HEK293 (cell line): ENCODE results near the gene ARFIP2.

ENCODE experiments used
- CTCF ChIA-PET: fragments of 350-600 bp; formaldehyde crosslinking; extraction: SDS; loops from one replicate; lab custom pipeline; 2021; ENCODE audit warnings: antibody characterized with exemption; lab: Yijun Ruan, JAX
- POLR2A ChIA-PET: fragments of 300-600 bp; formaldehyde crosslinking; extraction: SDS; loops from one replicate; lab custom pipeline; 2020; ENCODE audit warnings: antibody characterized with exemption, inconsistent platforms; lab: Yijun Ruan, JAX
- H3K27ac ChIP-seq: fragments of 200-500 bp; sonication (Bioruptor generic); 2 replicates; pipeline ENCODE4 v1.5.1; 2014; ENCODE audit warnings: low read depth, low read length, control low read depth, inconsistent platforms; ENCODE audit errors: extremely low read depth
- H3K36me3 ChIP-seq, 2 experiments: fragments of 200-500 bp in 1 of 2; sonication (Bioruptor generic) in 1 of 2; 1 replicate in 1 of 2; 2 replicates in 1 of 2; pipeline ENCODE4 v1.5.1; 2014 to 2017; ENCODE audit warnings: inconsistent platforms in 2 of 2, low read length in 2 of 2; ENCODE audit not compliant: control insufficient read depth in 2 of 2, insufficient read depth in 1 of 2
- H3K4me1 ChIP-seq: fragments of 200-500 bp; sonication (Bioruptor generic); 2 replicates; pipeline ENCODE4 v1.5.1; 2014; ENCODE audit warnings: mild to moderate bottlenecking, low read length, inconsistent platforms; ENCODE audit not compliant: control insufficient read depth, insufficient read depth
- H3K4me3 ChIP-seq: 2 replicates; pipeline ENCODE4 v1.5.1; 2011; ENCODE audit warnings: low read depth, mild to moderate bottlenecking, control low read depth, low read length, moderate library complexity
- H3K9me3 ChIP-seq: fragments of 200-500 bp; sonication (Bioruptor generic); 2 replicates; pipeline ENCODE4 v1.5.1; 2014; ENCODE audit warnings: low read depth, low read length, inconsistent platforms; ENCODE audit not compliant: control insufficient read depth, insufficient read depth
- KLF8 ChIP-seq: fragments of 450-650 bp; formaldehyde crosslinking; IDR thresholded peaks from 2 replicates; pipeline ENCODE4 v1.5.1; 2016; ENCODE audit warnings: missing biosample characterization, missing genetic modification characterization
- ZBTB44 ChIP-seq: fragments of 450-650 bp; IDR thresholded peaks from 2 replicates; pipeline ENCODE4 v1.5.1; 2018; ENCODE audit warnings: missing biosample characterization, mild to moderate bottlenecking, missing genetic modification characterization
- ZBTB48 ChIP-seq: fragments of 450-650 bp; formaldehyde crosslinking; IDR thresholded peaks from 2 replicates; pipeline ENCODE4 v1.5.1; 2016; ENCODE audit warnings: missing biosample characterization, missing genetic modification characterization
- ZBTB6 ChIP-seq: fragments of 450-650 bp; formaldehyde crosslinking; IDR thresholded peaks from 2 replicates; pipeline ENCODE4 v1.5.1; 2017; ENCODE audit warnings: missing biosample characterization, missing genetic modification characterization
- ZNF146 ChIP-seq: fragments of 450-650 bp; formaldehyde crosslinking; IDR thresholded peaks from 2 replicates; pipeline ENCODE4 v1.5.1; 2016; ENCODE audit warnings: missing biosample characterization, missing genetic modification characterization
- ZNF16 ChIP-seq: fragments of 450-650 bp; formaldehyde crosslinking; IDR thresholded peaks from 2 replicates; pipeline ENCODE4 v1.5.1; 2016; ENCODE audit warnings: low read depth, missing biosample characterization, missing genetic modification characterization
- ZNF239 ChIP-seq: fragments of 450-650 bp; formaldehyde crosslinking; IDR thresholded peaks from 2 replicates; pipeline ENCODE4 v1.5.1; 2016; ENCODE audit warnings: missing biosample characterization, missing genetic modification characterization
- ZNF280D ChIP-seq: fragments of 450-650 bp; formaldehyde crosslinking; IDR thresholded peaks from 2 replicates; pipeline ENCODE4 v1.5.1; 2016; ENCODE audit warnings: missing biosample characterization, missing genetic modification characterization
- ZNF350 ChIP-seq: fragments of 450-650 bp; formaldehyde crosslinking; IDR thresholded peaks from 2 replicates; pipeline ENCODE4 v1.5.0; 2017; ENCODE audit warnings: missing biosample characterization, mild to moderate bottlenecking, missing genetic modification characterization
- ZNF48 ChIP-seq: fragments of 450-650 bp; formaldehyde crosslinking; IDR thresholded peaks from 2 replicates; pipeline ENCODE4 v1.5.1; 2016; ENCODE audit warnings: missing biosample characterization, missing genetic modification characterization
- ZNF548 ChIP-seq: fragments of 450-650 bp; formaldehyde crosslinking; IDR thresholded peaks from 2 replicates; pipeline ENCODE4 v1.5.1; 2016; ENCODE audit warnings: missing biosample characterization, missing genetic modification characterization
- TF ChIP-seq, protein P1 (sequence below): fragments of 450-650 bp; formaldehyde crosslinking; IDR thresholded peaks from 2 replicates; pipeline ENCODE4 v1.5.1; 2016; ENCODE audit warnings: missing biosample characterization, missing genetic modification characterization, borderline replicate concordance
- TF ChIP-seq, protein P2 (sequence below): fragments of 450-650 bp; formaldehyde crosslinking; IDR thresholded peaks from 2 replicates; pipeline ENCODE4 v1.5.1; 2017; ENCODE audit warnings: missing biosample characterization, missing genetic modification characterization
- TF ChIP-seq, protein P3 (sequence below): fragments of 450-650 bp; formaldehyde crosslinking; IDR thresholded peaks from 2 replicates; pipeline ENCODE4 v1.5.1; 2016; ENCODE audit warnings: missing biosample characterization, missing genetic modification characterization
- TF ChIP-seq, protein P4 (sequence below): fragments of 450-650 bp; formaldehyde crosslinking; IDR thresholded peaks from 2 replicates; pipeline ENCODE4 v1.5.1; 2016; ENCODE audit warnings: missing biosample characterization, missing genetic modification characterization

ARFIP2 gene

GRCh38 chr11:6475936-6476335 lies 5.2 kb downstream of the ARFIP2 start:
- no peaks in the 10 kb centered on the region for H3K9me3 ChIP-seq
- POLR2A ChIA-PET = interaction anchor here (0.5 to 1.4 kb wide), 3 partner anchors 9 to 136 kb away, joined by 3 to 7 read pairs (median 7); partner anchors contain the start of genes APBB1 and TAF10
- TF ChIP-seq ZBTB48 = peak; percentile 69
- TF ChIP-seq, protein P1, sequence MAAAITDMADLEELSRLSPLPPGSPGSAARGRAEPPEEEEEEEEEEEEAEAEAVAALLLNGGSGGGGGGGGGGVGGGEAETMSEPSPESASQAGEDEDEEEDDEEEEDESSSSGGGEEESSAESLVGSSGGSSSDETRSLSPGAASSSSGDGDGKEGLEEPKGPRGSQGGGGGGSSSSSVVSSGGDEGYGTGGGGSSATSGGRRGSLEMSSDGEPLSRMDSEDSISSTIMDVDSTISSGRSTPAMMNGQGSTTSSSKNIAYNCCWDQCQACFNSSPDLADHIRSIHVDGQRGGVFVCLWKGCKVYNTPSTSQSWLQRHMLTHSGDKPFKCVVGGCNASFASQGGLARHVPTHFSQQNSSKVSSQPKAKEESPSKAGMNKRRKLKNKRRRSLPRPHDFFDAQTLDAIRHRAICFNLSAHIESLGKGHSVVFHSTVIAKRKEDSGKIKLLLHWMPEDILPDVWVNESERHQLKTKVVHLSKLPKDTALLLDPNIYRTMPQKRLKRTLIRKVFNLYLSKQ (tag by site-specific recombination) = no peak
- no peaks in the 10 kb centered on the region for H3K4me1 ChIP-seq
- H3K4me3 ChIP-seq = no peak overlapping the region
- no peak overlapping the region for H3K27ac ChIP-seq
- peaks cover 0 to 41% of the 10 kb centered on the region in 2 experiments; a peak in 1 of 3 replicates for H3K36me3 ChIP-seq
- CTCF ChIA-PET = interaction anchor here (0.6 to 6.3 kb wide), 3 partner anchors 97 to 227 kb away, joined by 3 to 27 read pairs (median 3); no protein-coding TSS in a partner anchor

DNA sequence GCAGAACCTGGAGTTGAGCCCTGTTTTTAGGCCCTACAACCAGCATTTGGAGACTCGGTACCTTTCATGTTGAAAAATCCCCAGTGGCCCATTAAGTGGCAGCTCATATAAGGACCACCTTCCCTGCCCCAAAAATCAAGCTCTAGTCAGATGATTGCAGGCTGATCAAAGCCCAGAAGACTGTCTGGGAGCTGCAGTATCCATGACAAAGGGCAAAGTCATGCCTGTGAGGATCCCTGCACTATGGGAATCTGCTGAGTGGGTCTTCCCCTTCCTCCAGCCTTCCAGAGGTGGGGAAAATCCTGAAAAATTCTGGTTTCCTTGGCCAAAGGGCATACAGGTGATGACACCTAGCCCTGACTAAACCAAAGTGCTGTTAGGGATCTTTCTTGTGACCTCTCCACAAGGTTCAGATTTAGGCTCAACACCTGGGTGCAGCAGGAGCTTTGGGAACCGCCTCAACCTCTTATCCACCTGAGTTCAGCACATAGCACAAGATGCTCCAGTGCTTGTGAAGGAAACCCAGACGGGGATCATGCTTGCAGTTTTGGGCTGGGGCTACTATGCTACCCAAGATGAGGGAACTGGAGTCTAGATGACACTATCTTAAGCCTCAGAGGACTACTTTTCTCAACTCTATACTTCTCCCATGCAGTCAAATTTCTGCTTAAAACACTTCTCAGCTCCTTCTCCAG lies 6.2 kb downstream of the ARFIP2 start:
- H3K27ac ChIP-seq = no peak overlapping the region
- H3K36me3 ChIP-seq = peaks cover 0 to 40% of the 10 kb centered on the region in 2 experiments; a peak in 1 of 3 replicates
- TF ChIP-seq ZNF239 (tag by site-specific recombination) (no peak), ZBTB44 (tag by site-specific recombination) (no peak), ZNF350 (tag by site-specific recombination) (no peak), ZNF548 (tag by site-specific recombination) (no peak), ZNF48 (tag by site-specific recombination) (no peak), KLF8 (tag by site-specific recombination) (no peak), ZBTB6 (tag by site-specific recombination) (no peak), ZNF280D (tag by site-specific recombination) (no peak), ZNF16 (no peak), ZNF146 (tag by site-specific recombination) (no peak)
- TF ChIP-seq, protein P2, sequence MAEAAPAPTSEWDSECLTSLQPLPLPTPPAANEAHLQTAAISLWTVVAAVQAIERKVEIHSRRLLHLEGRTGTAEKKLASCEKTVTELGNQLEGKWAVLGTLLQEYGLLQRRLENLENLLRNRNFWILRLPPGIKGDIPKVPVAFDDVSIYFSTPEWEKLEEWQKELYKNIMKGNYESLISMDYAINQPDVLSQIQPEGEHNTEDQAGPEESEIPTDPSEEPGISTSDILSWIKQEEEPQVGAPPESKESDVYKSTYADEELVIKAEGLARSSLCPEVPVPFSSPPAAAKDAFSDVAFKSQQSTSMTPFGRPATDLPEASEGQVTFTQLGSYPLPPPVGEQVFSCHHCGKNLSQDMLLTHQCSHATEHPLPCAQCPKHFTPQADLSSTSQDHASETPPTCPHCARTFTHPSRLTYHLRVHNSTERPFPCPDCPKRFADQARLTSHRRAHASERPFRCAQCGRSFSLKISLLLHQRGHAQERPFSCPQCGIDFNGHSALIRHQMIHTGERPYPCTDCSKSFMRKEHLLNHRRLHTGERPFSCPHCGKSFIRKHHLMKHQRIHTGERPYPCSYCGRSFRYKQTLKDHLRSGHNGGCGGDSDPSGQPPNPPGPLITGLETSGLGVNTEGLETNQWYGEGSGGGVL (tag by site-specific recombination) = no peak
- TF ChIP-seq, protein P3, sequence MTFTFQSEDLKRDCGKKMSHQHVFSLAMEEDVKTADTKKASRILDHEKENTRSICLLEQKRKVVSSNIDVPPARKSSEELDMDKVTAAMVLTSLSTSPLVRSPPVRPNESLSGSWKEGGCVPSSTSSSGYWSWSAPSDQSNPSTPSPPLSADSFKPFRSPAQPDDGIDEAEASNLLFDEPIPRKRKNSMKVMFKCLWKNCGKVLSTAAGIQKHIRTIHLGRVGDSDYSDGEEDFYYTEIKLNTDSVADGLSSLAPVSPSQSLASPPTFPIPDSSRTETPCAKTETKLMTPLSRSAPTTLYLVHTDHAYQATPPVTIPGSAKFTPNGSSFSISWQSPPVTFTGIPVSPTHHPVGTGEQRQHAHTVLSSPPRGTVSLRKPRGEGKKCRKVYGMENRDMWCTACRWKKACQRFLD = no peak
- TF ChIP-seq, protein P4, sequence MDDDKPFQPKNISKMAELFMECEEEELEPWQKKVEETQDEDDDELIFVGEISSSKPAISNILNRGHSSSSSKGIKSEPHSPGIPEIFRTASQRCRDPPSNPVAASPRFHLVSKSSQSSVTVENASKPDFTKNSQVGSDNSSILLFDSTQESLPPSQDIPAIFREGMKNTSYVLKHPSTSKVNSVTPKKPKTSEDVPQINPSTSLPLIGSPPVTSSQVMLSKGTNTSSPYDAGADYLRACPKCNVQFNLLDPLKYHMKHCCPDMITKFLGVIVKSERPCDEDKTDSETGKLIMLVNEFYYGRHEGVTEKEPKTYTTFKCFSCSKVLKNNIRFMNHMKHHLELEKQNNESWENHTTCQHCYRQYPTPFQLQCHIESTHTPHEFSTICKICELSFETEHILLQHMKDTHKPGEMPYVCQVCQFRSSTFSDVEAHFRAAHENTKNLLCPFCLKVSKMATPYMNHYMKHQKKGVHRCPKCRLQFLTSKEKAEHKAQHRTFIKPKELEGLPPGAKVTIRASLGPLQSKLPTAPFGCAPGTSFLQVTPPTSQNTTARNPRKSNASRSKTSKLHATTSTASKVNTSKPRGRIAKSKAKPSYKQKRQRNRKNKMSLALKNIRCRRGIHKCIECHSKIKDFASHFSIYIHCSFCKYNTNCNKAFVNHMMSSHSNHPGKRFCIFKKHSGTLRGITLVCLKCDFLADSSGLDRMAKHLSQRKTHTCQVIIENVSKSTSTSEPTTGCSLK = no peak
- POLR2A ChIA-PET = interaction anchor here (0.8 to 2.3 kb wide), 5 partner anchors 11 to 137 kb away, joined by 3 to 9 read pairs (median 4); partner anchors contain the start of genes APBB1 and TAF10
- no peak overlapping the region for H3K4me3 ChIP-seq
- no peaks in the 10 kb centered on the region for H3K4me1 ChIP-seq
- H3K9me3 ChIP-seq = no peaks in the 10 kb centered on the region
- CTCF ChIA-PET = interaction anchor here (0.8 to 6.3 kb wide), 5 partner anchors 15 to 96 kb away, joined by 4 to 27 read pairs (median 5); no protein-coding TSS in a partner anchor
